ENCODE data around the gene PIPOX.

The PIPOX gene

DNA sequence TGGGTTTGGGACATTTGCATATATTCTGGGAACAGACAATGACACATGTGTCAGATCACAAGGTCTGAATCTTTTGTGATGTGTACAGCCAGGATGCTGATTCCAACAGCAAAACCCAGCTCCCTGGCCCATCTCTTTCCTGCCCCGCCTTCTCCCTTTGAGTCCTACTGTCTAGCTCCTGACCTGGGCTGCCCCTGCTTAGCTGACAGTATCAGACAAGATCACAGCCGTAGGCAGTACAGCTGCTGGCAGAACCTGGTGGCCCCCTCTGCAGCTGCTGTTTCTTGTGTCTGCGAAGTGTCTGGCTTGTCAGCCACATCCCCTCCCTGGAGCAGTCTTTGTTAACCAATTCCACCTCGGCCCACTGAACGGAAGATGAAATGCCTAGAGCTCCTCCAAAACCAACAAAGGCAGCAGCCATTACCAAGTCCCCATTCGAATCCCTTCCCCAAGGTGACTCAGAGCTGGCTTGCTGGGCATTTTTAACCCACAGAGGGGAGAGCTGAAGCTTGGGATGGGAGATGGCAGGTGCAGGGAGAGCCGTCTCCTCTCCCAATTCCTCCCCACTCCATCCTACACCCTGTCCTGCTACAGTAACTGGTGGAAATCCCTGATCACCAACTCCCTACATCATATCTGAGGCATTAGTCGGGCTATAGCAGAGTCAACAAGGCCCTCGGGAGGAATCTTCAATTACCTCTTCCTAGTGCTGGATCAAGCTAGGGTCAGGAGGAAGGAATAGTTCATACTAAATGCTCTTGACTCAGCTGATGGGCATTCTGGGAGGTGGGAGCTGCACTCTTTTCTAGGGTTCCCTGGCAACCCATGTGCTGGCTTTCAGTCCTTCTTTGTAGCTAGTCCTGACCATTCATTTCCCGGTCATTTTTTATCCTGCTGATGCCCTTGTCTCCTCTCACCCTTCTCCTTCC lies 5.8 kb downstream of the PIPOX start:
- DNase-seq: no peak

DNA sequence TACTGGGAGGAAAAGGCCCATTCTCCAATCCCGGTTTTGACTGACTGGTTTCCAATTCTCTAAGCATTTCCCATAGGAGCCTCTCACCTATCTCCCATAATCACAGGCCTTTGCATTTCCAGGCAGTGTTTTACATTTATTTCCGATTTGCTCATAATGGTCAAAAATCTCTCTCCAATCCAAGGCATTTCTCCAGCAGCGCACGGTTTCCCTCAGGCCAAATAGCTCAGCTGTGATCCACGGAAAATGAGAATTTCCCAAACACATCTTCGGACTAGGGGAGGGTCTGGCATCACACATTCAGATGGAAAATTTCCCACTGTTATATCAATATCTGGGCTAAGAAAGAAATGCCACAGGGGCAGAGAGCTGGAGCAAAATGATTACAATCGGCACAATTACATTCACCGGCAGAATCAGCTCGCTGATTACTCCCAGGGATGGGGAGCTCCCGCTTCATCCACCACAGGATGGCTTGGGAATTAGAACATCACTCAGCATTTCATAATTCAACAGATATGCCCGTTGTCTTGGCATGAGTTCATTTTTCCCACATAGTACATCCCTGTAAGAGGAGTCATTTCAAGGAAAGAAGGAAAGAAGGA lies 6.7 kb downstream of the PIPOX start:
- DNase-seq: no peak

DNA sequence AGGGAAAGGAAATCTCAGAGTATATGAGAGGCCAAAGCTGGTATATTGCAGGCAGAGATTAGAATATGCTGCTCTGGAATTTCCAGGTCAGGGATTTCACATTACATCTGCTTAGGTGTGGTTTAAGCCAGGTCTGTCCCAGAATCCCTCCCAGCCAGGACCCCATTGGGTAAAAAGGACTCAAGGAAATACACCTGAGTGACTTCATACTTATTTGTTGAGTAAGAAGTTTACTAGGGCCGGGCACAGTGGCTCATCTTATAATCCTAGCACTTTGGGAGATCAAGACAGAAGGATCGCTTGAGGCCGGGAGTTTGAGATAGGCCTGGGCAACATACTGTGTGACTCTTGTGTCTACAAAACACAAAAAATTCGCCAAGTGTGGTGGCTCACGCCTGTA lies 7.2 kb downstream of the PIPOX start:
- no peak for DNase-seq

DNA sequence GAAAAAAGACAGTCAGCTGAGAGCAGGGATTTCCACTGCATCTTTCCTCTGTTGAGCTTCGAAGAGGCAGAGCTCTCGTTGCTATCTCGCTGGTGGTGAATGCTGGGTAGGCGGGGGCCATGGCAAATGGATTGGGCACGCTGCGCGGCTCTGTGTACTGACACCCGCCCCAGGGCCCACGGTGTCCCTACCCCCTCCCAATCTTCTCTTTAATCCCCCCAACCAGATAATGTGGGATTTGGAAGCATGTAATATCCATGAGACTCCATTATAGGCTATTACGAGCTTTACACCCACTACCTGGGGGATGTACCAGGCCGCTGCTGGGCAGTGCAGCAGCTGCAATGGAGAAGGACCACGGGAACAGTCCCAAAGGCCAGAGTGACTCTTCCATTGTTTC lies 8.3 kb downstream of the PIPOX start:
- no peak for DNase-seq

DNA sequence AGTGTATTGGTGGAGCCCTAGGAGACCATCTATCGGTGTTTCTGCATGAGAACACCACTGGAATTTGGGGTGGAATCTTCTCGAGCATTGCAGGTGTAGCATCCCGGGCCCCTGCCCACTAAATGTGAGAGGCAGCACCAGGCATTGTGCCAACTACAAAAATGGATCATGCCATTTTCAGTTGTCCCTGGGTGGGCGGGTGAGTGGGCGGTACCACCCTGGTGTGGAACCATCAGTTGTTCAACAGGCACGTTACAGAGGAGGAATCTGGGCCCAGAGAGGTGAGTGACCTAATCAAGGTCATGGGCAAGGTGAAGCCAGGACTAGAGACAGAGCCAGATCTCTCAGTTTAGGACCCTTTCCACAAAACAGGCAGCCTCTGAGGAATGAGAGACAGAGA lies 8.8 kb downstream of the PIPOX start:
- no peak for DNase-seq

DNA sequence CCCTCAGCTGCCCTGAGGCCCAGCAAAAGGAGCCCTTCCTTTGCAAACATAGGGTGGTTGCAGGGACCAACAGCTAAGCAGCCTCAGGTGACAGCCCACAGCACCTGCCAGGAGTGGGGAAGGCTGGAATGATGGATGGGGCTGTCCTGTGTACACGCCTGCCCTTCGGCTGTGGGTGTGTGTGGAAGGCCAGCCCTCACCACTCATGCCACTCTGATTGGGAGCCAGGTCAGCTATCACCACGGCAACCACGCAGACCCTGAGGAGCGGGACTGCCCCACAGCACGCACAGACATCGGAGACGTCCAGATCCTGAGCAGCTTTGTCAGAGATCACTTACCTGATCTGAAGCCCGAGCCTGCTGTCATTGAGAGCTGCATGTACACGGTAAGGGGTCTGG lies 11.9 kb downstream of the PIPOX start:
- no peak for DNase-seq

DNA sequence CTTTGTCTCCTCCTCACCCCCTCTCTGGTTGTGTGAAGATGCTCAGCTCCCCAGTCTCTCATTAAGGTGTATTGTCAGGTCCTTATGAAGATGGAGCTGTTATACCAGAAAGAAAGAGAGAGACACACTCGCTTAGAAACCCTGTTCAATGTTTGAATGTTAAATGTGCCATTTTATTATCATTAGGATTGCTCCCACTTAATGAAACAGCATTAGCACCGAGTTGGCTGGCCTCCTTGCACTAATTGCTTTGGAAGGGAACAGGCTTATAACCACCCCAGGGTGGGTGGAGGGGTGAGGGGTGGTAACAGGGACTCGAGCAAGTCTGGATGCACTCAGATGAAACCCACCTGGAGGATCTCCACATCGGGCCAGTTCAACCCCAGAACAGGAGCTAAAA lies 14.4 kb downstream of the PIPOX start:
- no peak for DNase-seq

DNA sequence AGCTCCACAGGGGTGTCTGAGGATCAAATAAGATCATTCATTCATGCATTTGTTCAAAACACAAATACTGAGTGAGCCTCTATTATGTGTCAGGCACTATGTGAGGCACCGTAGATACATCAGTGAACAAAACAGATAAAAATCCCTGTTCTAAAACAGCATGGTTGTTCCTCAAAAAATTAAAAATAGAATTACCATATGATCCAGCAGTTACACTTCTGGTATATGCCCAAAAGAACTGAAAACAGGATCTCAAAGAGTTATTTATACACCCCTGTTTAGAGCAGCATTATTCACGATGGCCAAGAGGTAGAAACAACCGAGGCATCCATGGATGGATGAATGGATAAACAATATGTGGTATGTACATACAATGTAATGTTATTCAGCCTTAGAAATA lies 15.4 kb downstream of the PIPOX start:
- DNase-seq: no peak

DNA sequence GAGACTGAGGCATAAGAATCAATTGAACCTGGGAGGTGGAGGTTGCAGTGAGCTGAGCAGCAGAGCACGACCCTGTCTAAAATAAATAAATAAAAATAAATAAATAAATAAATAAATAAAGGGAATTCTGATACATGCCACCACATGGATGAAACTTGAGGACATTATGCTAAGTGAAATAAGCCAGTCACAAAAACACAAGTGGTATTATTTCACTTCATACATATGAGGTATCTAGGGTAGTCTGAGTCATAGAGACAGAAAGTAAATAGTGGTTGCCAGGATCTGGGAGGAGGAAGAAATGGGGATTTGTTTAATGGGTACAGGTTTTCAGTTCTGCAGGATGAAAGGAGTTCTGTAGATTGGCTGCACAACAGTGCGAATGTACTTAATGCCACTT lies 16.3 kb downstream of the PIPOX start:
- no peak for DNase-seq

DNA sequence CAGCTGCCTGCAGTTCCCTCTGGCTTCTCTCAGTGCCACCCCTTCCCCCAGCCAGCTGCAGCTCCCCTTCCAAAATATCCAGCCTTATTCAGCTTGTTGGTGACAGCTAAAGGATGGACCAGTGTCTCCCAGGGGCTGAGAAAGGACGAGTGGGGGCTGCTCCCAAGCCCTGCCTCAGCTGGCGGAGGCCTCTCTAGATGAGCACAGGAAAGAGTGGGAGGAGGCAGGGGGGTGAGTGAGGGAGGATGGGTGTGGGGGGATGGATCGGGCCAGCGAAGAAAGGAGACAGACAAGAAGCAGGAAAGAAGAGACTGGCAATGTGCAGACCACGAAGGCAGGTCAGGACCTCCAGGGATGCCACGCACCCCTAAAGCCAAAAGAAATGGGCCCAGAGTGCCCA lies 17.5 kb downstream of the PIPOX start:
- DNase-seq: no peak

DNA sequence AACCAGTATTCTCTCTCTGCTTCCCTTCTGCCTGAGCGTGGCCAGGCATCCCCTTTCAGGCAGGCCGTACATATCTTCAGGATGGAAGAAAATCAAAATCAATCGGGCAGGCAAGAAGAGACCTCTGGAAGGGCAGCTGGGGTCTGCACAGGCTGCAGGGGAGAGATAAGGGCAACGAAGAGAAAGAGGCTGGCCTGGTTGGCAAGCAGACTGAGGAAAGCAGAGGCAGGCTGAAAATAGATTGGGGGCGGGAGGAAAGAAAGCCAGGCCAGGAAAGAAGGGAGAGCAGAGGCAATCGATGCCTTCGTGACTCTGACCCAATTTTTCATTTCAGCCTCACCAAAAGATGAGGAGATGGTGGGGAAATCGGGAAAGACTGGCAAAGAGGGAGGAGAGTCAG lies 18.1 kb downstream of the PIPOX start:
- no peak for DNase-seq

DNA sequence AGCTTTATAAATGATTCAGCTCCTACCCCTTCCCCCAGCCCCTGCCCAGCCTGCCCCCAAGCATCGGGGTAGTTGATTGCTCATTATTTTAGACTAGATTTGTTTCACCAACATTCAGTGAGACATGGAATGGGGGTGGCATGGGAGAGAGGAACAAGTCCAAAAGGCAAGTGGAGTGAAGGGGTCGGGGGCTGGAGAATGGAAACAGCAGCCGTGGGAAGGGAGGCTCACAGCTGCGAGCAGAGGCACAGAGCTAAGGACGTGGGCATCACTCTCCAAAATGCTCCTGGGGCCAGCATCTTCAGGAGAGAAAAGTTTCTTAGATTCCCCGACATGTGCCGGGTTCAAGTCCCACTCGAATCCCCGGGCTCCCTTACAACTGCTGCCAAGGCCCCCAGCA lies 19.3 kb downstream of the PIPOX start:
- no peak for DNase-seq

DNA sequence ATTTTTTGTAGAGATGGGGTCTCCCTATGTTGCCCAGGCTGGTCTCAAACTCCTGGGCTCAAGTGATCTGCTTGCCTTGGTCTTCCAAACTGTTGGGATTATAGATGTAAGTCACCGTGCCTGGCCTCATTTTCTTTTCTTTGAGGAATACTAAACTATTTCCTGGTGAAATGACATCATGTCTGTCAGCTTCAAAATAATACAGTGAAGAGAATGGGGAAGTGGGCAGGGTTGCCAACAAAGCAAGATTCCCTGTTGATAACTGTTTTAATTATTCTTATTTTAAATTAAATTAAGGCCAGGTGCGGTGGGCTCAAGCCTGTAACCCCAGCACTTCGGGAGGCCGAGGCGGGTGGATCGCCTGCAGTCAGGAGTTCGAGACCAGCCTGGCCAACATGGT lies 21.1 kb downstream of the PIPOX start:
- no peak for DNase-seq

DNA sequence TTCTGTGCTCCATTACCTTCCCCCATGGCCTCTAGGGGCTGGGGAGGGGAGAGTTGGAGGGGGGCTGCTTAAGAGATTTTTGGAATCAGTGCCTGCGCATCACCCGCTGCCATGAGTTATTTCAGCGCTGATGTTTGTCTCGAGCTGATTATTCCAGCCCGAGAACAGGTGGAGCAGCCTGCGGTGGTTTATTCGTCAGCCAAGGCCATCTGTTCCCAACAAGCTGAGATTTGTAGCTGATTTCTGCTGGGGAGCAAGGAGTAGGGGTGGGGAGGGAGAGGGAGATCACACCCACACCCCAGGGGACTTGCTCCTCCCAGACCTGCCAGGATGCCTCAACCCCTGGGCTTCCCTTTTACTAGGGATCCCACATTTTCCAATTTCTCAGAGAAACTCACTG lies 23.1 kb downstream of the PIPOX start:
- DNase-seq: no peak

DNA sequence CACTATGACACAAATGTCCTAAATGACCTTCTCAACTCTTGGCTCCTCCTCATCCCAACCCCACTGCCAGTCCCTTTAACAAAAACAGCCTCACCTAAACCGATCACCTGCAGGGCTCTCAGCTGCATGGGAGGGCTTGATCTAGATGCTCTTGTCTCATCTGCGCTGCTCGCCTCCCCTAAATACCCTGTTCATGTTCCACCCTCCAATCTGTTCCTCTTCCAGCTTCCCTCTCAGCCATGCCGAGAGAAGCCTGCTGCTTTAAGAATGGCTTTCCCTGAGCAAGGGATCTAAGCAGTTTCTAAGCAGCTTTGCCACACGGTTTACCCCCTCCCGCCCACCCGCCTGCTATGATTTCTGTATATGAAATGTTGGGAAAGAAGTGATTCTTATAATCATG lies 23.7 kb downstream of the PIPOX start:
- no peak for DNase-seq

DNA sequence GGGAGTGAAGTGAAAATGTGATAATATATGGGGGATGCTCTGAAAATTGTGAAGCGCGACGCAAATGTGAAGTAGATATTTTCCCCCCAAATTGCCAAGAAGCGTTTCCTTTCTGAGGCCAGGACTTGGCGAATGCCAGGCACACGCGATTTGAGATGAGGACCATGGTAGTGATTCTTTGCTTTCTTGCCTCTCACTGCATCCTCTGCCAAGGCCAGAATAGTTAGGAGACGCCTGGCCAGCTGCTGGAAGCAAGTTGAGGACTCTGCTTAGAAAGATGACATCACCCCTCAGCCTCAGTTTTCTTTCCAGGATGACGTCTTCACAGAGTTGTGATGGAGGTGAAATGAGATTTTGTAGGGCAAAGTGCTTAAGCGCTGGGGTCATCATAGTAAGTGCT lies 25.9 kb downstream of the PIPOX start:
- DNase-seq: no peak

DNA sequence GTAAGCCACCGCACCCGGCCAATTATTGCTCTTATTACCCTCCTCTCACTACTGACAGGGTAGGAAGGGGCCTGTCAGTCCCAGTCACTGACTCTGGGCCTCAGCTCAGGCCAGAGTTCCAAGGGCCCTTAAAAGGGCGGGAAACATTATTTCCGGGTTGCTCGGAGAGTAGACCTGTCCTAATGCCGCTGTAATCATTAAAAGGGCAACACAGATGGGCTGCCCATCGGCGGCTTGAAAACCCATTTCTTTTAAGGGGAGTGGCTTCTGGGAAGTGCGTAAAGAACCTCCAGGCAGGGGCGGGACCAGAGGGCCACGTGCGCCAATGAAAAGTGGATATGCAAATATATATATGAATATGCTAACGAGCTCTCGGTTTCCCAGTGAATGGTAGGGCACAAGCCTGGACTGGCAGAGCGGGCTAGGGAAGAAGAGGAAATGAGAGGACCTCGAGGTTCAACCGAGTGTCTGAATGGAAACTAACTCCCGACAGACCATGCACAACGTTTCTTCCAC lies 26.6 kb downstream of the PIPOX start:
- DNase-seq: no peak

DNA sequence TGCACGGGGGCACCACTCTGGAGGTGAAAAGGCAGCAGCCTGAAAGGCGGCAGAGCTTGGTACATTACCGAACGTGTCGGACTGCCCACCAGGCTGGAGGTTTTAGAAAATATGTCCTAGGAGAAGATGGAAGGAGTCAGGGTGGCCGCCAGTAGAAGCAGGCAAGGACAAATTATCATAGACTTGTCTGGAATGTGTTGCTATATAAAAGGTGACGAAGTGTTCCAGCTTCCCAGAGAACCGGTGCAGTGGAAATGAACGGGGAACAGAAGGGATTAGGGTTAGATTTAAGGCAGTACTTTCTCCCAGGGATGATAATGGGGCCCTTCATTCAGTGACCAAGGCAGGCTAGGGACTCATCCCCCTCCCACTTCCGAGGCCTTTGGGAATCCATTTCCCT lies 27.4 kb downstream of the PIPOX start:
- DNase-seq: no peak

DNA sequence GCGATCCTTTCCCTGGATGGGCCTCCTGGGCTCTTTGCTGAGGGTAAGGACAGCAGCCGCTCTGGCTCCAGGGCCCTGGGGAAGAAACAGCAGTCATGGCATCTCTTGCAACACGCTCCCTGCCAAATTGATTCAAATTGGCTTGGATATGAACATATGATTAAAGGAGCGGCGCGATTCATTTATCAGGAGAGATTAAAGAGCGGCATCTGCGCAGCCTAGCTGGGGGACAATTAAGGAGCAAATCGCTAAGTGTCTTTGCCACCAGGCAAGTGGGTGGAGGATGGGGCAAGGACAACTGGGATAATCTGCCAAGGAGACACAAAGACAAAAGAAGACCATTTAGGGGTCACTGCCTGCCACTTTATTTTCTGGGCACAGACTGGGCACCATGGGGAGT lies 27.8 kb downstream of the PIPOX start:
- DNase-seq: no peak

DNA sequence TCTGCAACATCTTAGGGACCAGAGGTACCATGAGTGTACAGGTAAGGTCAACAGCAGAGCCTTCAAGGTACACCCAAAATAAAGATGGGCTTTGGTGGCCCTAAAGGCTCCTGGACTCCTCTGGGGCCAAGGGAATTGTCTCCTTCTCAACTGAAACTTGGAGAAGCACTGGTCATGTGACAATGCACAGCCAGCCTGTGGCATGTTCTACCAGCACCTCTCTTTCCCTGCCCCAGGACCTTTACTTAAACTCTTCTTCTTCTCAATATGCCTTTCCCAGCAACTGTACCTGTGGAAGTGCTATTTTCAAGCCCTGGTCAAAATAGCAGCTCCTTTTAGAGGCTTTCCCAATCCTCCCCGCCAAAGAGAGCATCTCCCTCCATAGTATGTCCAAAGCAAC lies 28.4 kb downstream of the PIPOX start:
- DNase-seq: no peak

DNA sequence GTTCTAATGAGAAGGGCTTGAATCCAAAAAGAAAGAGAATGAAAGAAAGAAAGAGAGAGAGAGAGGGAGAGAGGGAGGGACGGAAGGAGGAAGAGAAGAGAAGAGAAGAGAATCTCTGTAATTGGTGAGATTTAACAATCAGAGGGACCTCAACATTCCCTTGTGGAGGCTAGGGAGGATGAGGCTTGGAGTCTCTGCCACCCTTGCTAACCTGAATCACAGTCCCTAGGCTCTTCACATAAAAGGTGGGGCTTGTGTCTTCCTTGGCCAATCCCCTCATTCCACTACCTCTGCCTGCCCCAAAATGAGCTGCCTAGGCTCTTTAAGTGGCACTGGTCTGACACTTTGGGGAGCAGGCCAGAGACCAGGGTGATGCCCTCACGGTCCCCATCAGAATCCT lies 30.1 kb downstream of the PIPOX start:
- no peak for DNase-seq

DNA sequence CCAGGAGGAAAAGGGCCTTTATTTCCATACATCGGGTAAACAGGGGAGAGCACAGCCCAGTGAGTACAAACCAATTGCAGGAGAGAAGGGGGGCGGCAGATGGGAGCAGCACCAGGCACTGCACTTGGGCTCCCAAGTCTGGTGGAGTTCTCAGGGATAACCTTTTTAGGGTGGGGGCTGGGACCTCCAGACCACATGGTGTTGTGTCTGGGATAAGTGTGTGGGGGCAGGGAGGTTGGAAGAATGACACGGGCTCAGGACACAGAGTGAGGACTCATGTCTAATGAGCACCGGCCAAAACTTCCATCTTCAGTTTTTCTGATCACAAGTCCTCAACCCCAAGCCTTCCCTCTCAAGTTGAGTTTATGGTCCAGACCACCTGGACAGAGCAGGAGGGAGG lies 30.6 kb downstream of the PIPOX start:
- DNase-seq: no peak

DNA sequence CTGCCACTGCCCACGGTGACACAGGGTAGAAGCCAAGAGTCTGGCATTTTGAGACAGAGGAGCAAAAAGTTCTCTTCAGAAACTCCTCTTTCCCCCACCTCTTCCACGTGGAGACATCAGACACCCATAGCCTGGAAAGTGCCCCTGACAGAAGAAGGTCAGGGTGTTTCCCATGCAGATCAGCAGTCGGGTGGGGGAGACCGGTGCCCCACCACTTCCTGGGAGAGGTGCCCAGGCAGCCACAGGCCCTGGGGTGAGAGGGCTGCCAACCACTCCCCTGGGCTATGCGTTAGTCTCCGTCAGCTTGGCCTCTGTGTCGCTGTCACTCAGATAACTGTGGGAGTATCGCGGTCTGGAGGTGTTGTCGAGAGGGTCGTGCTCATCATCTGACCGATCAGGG lies 31.5 kb downstream of the PIPOX start:
- DNase-seq: no peak

DNA sequence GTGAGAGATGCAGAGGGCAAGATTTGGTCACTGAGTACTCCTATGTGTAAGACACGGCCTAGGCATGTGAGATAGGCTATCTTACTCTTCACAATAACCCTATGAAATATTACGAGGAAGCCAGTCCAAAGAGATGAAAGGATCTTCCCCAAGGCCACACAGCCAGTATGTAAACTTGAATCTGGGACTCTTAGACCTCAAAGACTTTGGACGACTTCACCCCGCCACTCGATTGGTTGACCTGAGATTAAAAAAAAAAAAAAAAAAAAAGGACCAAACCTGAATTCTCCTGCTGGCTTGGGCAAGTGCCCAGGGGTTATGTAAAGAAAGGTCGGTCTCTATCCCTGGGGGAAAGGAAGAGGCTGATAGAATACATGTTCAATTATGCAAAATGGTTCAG lies 33.1 kb downstream of the PIPOX start:
- DNase-seq: no peak

DNA sequence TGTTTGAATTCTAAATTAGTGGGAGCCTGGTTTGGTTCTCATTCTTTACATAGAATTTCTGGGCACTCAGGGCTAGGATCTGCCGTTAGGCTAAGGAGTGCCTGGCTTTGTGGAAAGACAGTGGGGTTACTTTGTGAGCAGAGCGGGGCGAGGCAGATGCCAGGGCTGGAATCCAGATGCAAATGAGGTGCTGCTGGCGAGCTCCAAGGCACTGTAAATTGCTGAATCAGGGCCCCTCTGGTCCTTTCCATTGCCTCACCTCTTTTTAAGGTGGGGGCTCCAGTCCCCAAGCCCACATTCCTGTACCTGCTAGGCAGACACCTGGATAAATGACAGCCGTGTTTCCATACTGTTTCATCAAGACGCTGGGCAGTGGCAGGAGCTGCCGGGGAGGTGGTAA lies 33.8 kb downstream of the PIPOX start:
- DNase-seq: no peak

Data from effector CD4-positive, alpha-beta T cell (primary cell).